HEK293 (cell line): ENCODE measurements around the gene CASP3.

ENCODE experiments used
- CTCF ChIA-PET: fragments of 350-600 bp; formaldehyde crosslinking; extraction: SDS; loops from one replicate; lab custom pipeline; 2021; ENCODE audit warnings: antibody characterized with exemption; lab: Yijun Ruan, JAX
- POLR2A ChIA-PET: fragments of 300-600 bp; formaldehyde crosslinking; extraction: SDS; loops from one replicate; lab custom pipeline; 2020; ENCODE audit warnings: antibody characterized with exemption, inconsistent platforms; lab: Yijun Ruan, JAX
- H3K27ac ChIP-seq: fragments of 200-500 bp; sonication (Bioruptor generic); 2 replicates; pipeline ENCODE4 v1.5.1; 2014; ENCODE audit warnings: low read depth, low read length, control low read depth, inconsistent platforms; ENCODE audit errors: extremely low read depth
- H3K36me3 ChIP-seq, 2 experiments: fragments of 200-500 bp in 1 of 2; sonication (Bioruptor generic) in 1 of 2; 1 replicate in 1 of 2; 2 replicates in 1 of 2; pipeline ENCODE4 v1.5.1; 2014 to 2017; ENCODE audit warnings: inconsistent platforms in 2 of 2, low read length in 2 of 2; ENCODE audit not compliant: control insufficient read depth in 2 of 2, insufficient read depth in 1 of 2
- H3K4me1 ChIP-seq: fragments of 200-500 bp; sonication (Bioruptor generic); 2 replicates; pipeline ENCODE4 v1.5.1; 2014; ENCODE audit warnings: mild to moderate bottlenecking, low read length, inconsistent platforms; ENCODE audit not compliant: control insufficient read depth, insufficient read depth
- H3K4me3 ChIP-seq: 2 replicates; pipeline ENCODE4 v1.5.1; 2011; ENCODE audit warnings: low read depth, mild to moderate bottlenecking, control low read depth, low read length, moderate library complexity
- H3K9me3 ChIP-seq: fragments of 200-500 bp; sonication (Bioruptor generic); 2 replicates; pipeline ENCODE4 v1.5.1; 2014; ENCODE audit warnings: low read depth, low read length, inconsistent platforms; ENCODE audit not compliant: control insufficient read depth, insufficient read depth
- BCL11A ChIP-seq: fragments of 450-650 bp; formaldehyde crosslinking; IDR thresholded peaks from 2 replicates; pipeline ENCODE4 v1.5.1; 2016; ENCODE audit warnings: low read depth, missing biosample characterization, missing genetic modification characterization
- HOXD13 ChIP-seq: sonication (generic); formaldehyde crosslinking; IDR thresholded peaks from 2 replicates; pipeline ENCODE4 v1.8.0; 2022; ENCODE audit warnings: missing genetic modification reagents, borderline replicate concordance
- KLF16 ChIP-seq: fragments of 450-650 bp; formaldehyde crosslinking; IDR thresholded peaks from 2 replicates; pipeline ENCODE4 v1.5.1; 2017; ENCODE audit warnings: missing biosample characterization, missing genetic modification characterization
- REST ChIP-seq: fragments of 450-650 bp; formaldehyde crosslinking; IDR thresholded peaks from 2 replicates; pipeline ENCODE4 v1.5.1; 2016; ENCODE audit warnings: missing biosample characterization, missing genetic modification characterization
- ZBTB26 ChIP-seq: fragments of 450-650 bp; formaldehyde crosslinking; optimal IDR thresholded peaks from 2 replicates; pipeline ENCODE3; 2016; ENCODE audit warnings: missing biosample characterization, mild to moderate bottlenecking, missing genetic modification characterization
- ZFHX2 ChIP-seq: fragments of 450-650 bp; formaldehyde crosslinking; conservative IDR thresholded peaks from 2 replicates; pipeline ENCODE4 v1.5.1; 2016; ENCODE audit warnings: missing biosample characterization, missing genetic modification characterization
- ZNF24 ChIP-seq: fragments of 450-650 bp; formaldehyde crosslinking; IDR thresholded peaks from 2 replicates; pipeline ENCODE4 v1.5.1; 2016; ENCODE audit warnings: missing biosample characterization, missing genetic modification characterization
- ZNF488 ChIP-seq: fragments of 450-650 bp; formaldehyde crosslinking; IDR thresholded peaks from 2 replicates; pipeline ENCODE4 v1.5.1; 2016; ENCODE audit warnings: missing biosample characterization, missing genetic modification characterization
- ZNF501 ChIP-seq: fragments of 450-650 bp; formaldehyde crosslinking; IDR thresholded peaks from 2 replicates; pipeline ENCODE4 v1.5.1; 2016; ENCODE audit warnings: missing biosample characterization, missing genetic modification characterization
- ZNF621 ChIP-seq: fragments of 450-650 bp; formaldehyde crosslinking; IDR thresholded peaks from 2 replicates; pipeline ENCODE4 v1.5.1; 2017; ENCODE audit warnings: missing biosample characterization, missing genetic modification characterization
- ZNF654 ChIP-seq: fragments of 450-650 bp; formaldehyde crosslinking; IDR thresholded peaks from 2 replicates; pipeline ENCODE4 v1.5.1; 2016; ENCODE audit warnings: low read depth, missing biosample characterization, missing genetic modification characterization
- ZNF792 ChIP-seq: fragments of 450-650 bp; formaldehyde crosslinking; IDR thresholded peaks from 2 replicates; pipeline ENCODE4 v1.5.1; 2016; ENCODE audit warnings: missing biosample characterization, missing genetic modification characterization
- TF ChIP-seq, protein P1 (sequence below): fragments of 450-650 bp; formaldehyde crosslinking; IDR thresholded peaks from 2 replicates; pipeline ENCODE4 v1.5.1; 2016; ENCODE audit warnings: missing biosample characterization, missing genetic modification characterization
- TF ChIP-seq, protein P2 (sequence below): fragments of 450-650 bp; IDR thresholded peaks from 2 replicates; pipeline ENCODE4 v1.5.1; 2018; ENCODE audit warnings: missing biosample characterization, missing genetic modification characterization
- TF ChIP-seq, protein P3 (sequence below): fragments of 450-650 bp; formaldehyde crosslinking; IDR thresholded peaks from 2 replicates; pipeline ENCODE4 v1.5.1; 2017; ENCODE audit warnings: missing biosample characterization, missing genetic modification characterization
- TF ChIP-seq, protein P4 (sequence below): fragments of 450-650 bp; formaldehyde crosslinking; IDR thresholded peaks from 2 replicates; pipeline ENCODE4 v1.5.1; 2017; ENCODE audit warnings: missing biosample characterization, mild to moderate bottlenecking, missing genetic modification characterization, moderate library complexity

The CASP3 gene

DNA sequence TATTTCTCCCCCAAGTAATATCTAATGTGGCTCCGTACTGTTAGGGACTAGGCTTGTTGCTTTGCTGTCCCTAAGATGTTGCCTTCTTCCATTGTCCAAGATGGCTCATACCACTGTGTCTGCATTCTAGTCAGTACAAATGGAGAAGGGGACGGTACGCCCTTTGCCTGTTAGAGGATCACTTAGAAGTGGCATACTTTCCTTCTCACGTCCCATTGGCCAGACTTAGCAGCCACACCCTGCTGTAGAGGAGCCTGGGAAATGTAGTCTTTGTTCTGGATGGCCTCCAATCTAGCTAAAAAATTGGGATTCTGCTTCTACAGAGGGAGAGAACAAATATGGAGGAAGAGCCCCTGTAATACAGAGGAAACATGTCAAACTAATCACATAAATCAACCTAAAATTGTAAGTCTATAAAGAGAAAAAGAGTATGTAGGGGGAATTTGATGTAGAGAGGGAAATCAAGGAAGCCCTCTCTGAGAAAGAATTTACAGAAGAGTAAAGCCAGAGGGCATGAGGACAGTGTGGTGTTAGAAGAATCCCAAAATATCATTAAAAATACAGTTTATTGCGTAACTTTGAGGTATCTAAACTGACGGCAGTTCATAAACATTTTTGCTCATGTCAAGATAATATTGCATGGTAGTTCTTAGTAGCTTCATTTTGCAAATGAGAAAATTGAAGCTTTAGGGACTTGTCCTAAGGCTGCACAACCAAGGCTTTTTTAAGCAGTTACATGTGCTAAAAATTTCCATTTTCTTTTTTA lies 15.4 kb upstream of the CASP3 start:
- TF ChIP-seq ZNF792 (tag by site-specific recombination) (no peak), HOXD13 (no peak), ZFHX2 (tag by site-specific recombination) (no peak), REST (tag by site-specific recombination) (no peak), ZNF621 (no peak)
- TF ChIP-seq, protein P1, sequence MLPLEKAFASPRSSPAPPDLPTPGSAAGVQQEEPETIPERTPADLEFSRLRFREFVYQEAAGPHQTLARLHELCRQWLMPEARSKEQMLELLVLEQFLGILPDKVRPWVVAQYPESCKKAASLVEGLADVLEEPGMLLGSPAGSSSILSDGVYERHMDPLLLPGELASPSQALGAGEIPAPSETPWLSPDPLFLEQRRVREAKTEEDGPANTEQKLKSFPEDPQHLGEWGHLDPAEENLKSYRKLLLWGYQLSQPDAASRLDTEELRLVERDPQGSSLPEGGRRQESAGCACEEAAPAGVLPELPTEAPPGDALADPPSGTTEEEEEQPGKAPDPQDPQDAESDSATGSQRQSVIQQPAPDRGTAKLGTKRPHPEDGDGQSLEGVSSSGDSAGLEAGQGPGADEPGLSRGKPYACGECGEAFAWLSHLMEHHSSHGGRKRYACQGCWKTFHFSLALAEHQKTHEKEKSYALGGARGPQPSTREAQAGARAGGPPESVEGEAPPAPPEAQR: no peak
- TF ChIP-seq, protein P2, sequence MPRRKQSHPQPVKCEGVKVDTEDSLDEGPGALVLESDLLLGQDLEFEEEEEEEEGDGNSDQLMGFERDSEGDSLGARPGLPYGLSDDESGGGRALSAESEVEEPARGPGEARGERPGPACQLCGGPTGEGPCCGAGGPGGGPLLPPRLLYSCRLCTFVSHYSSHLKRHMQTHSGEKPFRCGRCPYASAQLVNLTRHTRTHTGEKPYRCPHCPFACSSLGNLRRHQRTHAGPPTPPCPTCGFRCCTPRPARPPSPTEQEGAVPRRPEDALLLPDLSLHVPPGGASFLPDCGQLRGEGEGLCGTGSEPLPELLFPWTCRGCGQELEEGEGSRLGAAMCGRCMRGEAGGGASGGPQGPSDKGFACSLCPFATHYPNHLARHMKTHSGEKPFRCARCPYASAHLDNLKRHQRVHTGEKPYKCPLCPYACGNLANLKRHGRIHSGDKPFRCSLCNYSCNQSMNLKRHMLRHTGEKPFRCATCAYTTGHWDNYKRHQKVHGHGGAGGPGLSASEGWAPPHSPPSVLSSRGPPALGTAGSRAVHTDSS (tag by site-specific recombination): no peak
- Histone ChIP-seq H3K27ac (no peak overlapping the region), H3K36me3 (peaks cover 3 to 70% of the 10 kb centered on the region in 2 experiments), H3K4me1 (no peaks in the 10 kb centered on the region), H3K9me3 (no peaks in the 10 kb centered on the region), H3K4me3 (no peak overlapping the region)
- ChIA-PET CTCF (no interaction called here), POLR2A (interaction anchor here (1.7 kb wide), 1 partner anchor 16 kb away, joined by 8 read pairs; the partner anchor contains the start of genes CASP3 and PRIMPOL)

DNA sequence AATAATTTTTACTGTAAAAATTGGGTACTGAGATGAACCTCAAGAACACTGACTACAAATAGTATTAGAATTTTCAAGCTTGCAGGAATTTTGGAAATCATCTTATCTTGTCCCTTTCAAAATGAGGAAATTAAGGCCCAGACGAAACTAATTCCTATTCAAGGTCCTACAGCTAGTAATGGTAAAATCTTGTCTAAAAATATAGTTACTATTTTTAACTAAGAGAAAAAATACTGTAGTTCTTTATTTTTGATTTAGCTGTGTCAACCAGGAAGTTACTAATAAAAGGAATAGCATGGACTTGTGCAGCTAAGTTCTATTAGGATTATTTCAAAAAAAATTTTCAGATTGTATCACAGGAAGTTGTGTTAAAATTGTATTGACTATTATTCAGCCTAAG lies 13.0 kb upstream of the CASP3 start:
- H3K9me3 ChIP-seq: no peaks in the 10 kb centered on the region
- no peak overlapping the region for H3K4me3 ChIP-seq
- ChIA-PET CTCF (no interaction called here), POLR2A (interaction anchor here (0.6 to 1.0 kb wide), 2 partner anchors 8 to 13 kb away, joined by 3 read pairs; partner anchors contain the start of genes CASP3 and PRIMPOL)
- H3K4me1 ChIP-seq: no peaks in the 10 kb centered on the region
- peaks cover 4 to 54% of the 10 kb centered on the region in 2 experiments for H3K36me3 ChIP-seq
- no peak overlapping the region for H3K27ac ChIP-seq
- no peak for TF ChIP-seq REST (tag by site-specific recombination)
- TF ChIP-seq, protein P3, sequence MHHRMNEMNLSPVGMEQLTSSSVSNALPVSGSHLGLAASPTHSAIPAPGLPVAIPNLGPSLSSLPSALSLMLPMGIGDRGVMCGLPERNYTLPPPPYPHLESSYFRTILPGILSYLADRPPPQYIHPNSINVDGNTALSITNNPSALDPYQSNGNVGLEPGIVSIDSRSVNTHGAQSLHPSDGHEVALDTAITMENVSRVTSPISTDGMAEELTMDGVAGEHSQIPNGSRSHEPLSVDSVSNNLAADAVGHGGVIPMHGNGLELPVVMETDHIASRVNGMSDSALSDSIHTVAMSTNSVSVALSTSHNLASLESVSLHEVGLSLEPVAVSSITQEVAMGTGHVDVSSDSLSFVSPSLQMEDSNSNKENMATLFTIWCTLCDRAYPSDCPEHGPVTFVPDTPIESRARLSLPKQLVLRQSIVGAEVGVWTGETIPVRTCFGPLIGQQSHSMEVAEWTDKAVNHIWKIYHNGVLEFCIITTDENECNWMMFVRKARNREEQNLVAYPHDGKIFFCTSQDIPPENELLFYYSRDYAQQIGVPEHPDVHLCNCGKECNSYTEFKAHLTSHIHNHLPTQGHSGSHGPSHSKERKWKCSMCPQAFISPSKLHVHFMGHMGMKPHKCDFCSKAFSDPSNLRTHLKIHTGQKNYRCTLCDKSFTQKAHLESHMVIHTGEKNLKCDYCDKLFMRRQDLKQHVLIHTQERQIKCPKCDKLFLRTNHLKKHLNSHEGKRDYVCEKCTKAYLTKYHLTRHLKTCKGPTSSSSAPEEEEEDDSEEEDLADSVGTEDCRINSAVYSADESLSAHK: no peak
- no peak for TF ChIP-seq ZNF24 (tag by site-specific recombination)
- TF ChIP-seq BCL11A: no peak
- no peak for TF ChIP-seq ZBTB26 (tag by site-specific recombination)
- TF ChIP-seq, protein P4, sequence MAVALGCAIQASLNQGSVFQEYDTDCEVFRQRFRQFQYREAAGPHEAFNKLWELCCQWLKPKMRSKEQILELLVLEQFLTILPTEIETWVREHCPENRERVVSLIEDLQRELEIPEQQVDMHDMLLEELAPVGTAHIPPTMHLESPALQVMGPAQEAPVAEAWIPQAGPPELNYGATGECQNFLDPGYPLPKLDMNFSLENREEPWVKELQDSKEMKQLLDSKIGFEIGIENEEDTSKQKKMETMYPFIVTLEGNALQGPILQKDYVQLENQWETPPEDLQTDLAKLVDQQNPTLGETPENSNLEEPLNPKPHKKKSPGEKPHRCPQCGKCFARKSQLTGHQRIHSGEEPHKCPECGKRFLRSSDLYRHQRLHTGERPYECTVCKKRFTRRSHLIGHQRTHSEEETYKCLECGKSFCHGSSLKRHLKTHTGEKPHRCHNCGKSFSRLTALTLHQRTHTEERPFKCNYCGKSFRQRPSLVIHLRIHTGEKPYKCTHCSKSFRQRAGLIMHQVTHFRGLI (tag by site-specific recombination): no peak
- TF ChIP-seq KLF16 (tag by site-specific recombination): no peak
- TF ChIP-seq ZNF488 (tag by site-specific recombination): no peak
- no peak for TF ChIP-seq ZNF501
- no peak for TF ChIP-seq ZNF654
